HFF-Myc (cell line): ENCODE data around the gene SLC5A2.
"Not testable (repeated sequence)": the region's sequence is repeated elsewhere in the genome, so short reads cannot be mapped to it uniquely, and the experiment has no call there.

ENCODE experiments used
- DNase-seq: peaks from one replicate; pipeline ENCODE4 v3.0.0-alpha.2; 2011; ENCODE audit warnings: low read depth; ENCODE audit errors: extremely low read depth
- H3K4me3 ChIP-seq: replicated peaks from 2 replicates; pipeline ENCODE4 v1.5.1; 2011; ENCODE audit warnings: low read depth, mild to moderate bottlenecking, control low read depth, low read length
- TF ChIP-seq, protein P1 (sequence below): IDR thresholded peaks from 2 replicates; pipeline ENCODE4 v1.5.1; 2012; ENCODE audit warnings: mild to moderate bottlenecking, low read depth, low read length, control low read depth; ENCODE audit errors: missing control alignments

The SLC5A2 gene

DNA sequence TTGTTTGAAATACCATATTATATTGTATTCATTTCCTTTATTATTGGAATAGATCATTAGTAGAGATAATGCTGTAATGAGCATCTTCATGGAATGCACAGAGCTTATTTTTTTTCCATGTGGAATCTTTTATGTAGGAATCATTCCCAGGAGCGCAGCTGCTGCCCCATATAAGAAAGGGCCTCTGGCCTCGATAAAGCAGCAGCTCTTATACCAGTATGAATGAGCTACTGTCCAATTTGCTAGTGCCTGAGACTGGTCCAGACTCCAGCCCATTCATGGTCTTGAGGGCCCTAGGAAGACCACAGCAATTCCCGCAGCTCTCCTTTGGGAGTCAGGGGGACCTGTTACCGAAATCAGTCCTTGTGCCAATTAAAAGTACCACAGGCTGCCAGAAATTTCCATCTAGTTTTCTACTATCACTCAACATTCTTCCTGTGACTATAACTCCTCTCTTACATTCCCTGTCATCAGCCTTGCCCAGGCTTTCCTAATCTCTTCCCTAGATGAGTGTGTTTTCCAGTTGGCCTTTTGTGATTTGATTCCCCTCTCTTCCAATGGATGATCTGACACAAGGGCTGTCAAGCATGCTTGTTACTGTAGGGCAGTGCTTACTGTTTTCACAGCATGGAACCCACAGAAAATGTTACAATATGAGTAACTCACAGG, 42.3 kb upstream of the SLC5A2 start:
- TF ChIP-seq, protein P1, sequence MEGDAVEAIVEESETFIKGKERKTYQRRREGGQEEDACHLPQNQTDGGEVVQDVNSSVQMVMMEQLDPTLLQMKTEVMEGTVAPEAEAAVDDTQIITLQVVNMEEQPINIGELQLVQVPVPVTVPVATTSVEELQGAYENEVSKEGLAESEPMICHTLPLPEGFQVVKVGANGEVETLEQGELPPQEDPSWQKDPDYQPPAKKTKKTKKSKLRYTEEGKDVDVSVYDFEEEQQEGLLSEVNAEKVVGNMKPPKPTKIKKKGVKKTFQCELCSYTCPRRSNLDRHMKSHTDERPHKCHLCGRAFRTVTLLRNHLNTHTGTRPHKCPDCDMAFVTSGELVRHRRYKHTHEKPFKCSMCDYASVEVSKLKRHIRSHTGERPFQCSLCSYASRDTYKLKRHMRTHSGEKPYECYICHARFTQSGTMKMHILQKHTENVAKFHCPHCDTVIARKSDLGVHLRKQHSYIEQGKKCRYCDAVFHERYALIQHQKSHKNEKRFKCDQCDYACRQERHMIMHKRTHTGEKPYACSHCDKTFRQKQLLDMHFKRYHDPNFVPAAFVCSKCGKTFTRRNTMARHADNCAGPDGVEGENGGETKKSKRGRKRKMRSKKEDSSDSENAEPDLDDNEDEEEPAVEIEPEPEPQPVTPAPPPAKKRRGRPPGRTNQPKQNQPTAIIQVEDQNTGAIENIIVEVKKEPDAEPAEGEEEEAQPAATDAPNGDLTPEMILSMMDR: no peak
- no peak for DNase-seq

GRCh38 chr16:31441956-31442355, 41.0 kb upstream of the SLC5A2 start:
- TF ChIP-seq, protein P1: no peak
- H3K4me3 ChIP-seq: peak overlapping the region; percentile 61
- DNase-seq: no peak

More for the DNA sequence above, 42.3 kb upstream of the SLC5A2 start:
- no peak overlapping the region for H3K4me3 ChIP-seq

DNA sequence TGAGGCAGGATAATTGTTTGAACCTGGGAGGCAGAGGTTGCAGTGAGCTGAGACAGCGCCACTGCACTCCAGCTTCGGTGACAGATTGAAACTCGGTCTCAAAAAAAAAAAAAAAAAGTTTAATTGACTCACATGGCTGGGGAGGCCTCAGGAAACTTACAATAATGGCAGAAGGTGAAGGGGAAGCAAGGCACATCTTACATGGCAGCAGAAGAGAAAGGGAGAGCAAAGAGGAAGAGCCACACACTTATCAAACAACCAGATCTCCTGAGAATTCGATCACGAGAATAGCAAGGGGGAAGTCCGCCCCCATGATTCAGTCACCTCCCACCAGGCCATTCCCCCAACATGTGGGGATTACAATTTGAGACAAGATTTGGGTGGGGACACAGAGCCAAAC, 37.0 kb upstream of the SLC5A2 start:
- not testable (repeated sequence) for DNase-seq

DNA sequence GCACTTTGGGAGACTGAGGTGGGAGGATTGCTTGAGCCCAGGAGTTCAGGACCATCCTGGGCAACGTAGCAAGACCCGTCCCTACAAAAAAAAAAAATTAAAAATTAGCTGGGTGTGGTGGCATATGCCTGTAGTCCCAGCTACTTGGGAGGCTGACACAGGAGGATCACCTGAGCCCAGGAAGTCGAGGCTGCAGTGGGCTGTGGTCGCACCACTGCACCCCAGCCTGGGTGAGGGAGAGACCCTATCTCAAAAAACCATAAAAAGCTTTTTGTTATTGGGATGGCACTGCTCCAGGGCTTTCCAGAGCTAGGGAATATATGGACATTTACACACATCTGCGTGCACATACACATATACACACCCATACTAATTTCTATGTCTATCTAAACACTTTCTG, 31.7 kb upstream of the SLC5A2 start:
- DNase-seq: no peak
- TF ChIP-seq, protein P1: no peak
- H3K4me3 ChIP-seq: no peak overlapping the region

More for the DNA sequence above, 37.0 kb upstream of the SLC5A2 start:
- H3K4me3 ChIP-seq: not testable (repeated sequence)

GRCh38 chr16:31451681-31452351, 31.1 kb upstream of the SLC5A2 start:
- no peak overlapping the region for H3K4me3 ChIP-seq
- TF ChIP-seq, protein P1: peak; percentile 65
- DNase-seq: no peak

DNA sequence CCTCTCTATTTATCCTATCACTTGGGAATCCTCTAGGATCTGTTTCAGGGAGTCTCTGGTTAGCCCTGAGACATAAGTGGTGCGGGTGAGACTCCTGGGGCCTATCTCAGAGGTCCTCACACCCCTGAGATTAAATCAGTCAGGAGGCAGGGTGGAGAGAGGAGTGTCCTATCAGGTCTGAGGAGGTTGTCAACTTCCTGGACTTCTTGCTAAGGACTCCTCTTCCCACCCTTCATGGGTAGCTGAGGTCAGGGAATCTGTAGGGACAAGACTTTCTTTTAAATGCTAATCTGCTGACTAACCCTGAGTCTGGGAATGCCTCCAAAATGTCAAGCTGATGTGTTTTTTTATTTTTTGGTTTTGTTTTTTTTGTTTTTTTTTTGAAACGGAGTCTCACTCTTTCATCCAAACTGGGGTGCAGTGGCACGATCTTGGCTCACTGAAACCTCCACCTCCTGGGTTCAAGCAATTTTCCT, 30.3 kb upstream of the SLC5A2 start:
- no peak overlapping the region for H3K4me3 ChIP-seq
- TF ChIP-seq, protein P1: no peak
- peak; percentile 81 for DNase-seq
